Hematopoietic multipotent progenitor cell treated with erythropoietin and hydrocortisone succinate and interleukin-3 and kit ligand, for 8 days (in vitro differentiated cells): ENCODE data around the gene NCAPD3.

Experiments
- DNase-seq: peaks from one replicate; pipeline ENCODE4 v3.0.0-alpha.2; 2015

The NCAPD3 gene

GRCh38 chr11:134157451-134157850 lies 66.3 kb downstream of the NCAPD3 start:
- DNase-seq = no peak

- DNase-seq = no peak
Observed at GRCh38 chr11:134155946-134156865, 67.6 kb downstream of the NCAPD3 start.

DNA sequence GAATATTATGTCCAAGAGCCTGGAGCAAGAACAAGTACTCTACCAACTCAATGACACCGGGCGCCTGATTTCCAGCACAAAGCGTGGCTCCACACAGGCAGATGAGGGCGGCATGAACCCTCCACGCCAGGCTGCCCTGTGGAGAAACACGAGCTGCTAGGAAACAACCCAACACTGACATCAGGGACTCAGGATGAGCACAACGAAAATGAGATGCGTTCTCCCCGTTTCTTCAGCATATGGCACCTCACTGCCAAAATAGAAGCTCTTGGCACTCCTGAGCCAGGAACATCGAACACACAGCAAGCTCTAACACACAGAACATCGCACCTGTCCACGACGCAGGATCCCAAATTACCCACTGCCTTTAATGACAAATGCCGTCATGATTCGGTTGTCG lies 68.3 kb downstream of the NCAPD3 start:
- no peak for DNase-seq

- no peak for DNase-seq
Observed at GRCh38 chr11:134154441-134154840, 69.3 kb downstream of the NCAPD3 start.

- no peak for DNase-seq
Observed at GRCh38 chr11:134153147-134153905, 70.4 kb downstream of the NCAPD3 start.

DNA sequence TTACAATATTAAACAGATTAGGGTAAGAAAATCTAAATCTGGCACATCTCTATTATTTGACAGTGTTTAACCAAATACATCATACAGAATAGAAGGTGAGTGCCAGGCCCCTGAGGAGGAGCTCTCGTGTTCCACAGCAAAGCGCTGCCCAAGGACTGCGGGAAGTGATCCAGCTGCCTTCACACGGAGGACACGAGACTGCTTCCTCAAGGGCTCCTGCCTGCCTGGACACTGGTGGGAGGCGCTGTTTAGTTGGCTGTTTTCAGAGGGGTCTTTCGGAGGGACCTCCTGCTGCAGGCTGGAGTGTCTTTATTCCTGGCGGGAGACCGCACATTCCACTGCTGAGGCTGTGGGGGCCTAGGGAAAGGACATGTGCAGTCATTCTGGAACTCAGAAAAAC lies 71.1 kb downstream of the NCAPD3 start:
- DNase-seq = no peak

DNA sequence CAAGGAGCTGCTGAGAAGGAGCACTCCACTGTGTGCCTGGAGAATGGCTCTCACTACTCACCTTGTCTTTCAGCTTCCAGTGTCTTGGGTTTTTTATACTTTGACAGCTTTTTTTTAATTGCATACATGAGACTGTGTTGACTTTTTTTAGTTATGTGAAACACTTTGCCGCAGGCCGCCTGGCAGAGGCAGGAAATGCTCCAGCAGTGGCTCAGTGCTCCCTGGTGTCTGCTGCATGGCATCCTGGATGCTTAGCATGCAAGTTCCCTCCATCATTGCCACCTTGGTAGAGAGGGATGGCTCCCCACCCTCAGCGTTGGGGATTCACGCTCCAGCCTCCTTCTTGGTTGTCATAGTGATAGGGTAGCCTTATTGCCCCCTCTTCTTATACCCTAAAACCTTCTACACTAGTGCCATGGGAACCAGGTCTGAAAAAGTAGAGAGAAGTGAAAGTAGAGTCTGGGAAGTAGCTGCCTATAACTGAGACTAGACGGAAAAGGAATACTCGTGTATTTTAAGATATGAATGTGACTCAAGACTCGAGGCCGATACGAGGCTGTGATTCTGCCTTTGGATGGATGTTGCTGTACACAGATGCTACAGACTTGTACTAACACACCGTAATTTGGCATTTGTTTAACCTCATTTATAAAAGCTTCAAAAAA lies 72.6 kb downstream of the NCAPD3 start:
- DNase-seq = no peak

DNA sequence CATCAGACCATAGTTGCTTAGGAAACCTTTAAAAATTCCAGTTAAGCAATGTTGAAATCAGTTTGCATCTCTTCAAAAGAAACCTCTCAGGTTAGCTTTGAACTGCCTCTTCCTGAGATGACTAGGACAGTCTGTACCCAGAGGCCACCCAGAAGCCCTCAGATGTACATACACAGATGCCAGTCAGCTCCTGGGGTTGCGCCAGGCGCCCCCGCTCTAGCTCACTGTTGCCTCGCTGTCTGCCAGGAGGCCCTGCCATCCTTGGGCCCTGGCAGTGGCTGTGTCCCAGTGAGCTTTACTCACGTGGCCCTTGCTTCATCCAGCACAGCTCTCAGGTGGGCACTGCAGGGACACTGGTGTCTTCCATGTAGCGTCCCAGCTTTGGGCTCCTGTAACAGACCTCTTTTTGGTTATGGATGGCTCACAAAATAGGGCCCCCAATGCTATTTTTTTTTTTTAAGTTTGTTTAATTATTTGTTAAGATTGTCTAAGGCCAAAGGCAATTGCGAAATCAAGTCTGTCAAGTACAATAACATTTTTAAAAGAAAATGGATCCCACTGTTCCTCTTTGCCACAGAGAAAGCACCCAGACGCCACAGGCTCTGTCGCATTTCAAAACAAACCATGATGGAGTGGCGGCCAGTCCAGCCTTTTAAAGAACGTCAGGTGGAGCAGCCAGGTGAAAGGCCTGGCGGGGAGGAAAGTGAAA lies 73.4 kb downstream of the NCAPD3 start:
- DNase-seq = no peak

DNA sequence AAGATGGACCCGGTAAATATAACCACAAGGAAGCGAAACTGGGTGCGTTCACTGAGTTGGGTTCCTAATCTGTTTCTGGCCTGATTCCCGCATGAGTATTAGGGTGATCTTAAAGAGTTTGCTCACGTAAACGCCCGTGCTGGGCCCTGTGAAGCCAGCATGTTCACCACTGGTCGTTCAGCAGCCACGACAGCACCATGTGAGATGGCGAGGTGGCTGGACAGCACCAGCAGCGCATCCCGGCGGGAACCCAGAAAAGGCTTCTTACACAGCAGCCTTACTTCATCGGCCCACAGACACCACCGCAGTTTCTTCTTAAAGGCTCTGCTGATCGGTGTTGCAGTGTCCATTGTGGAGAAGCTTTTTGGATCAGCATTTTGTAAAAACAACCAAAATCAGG lies 74.4 kb downstream of the NCAPD3 start:
- DNase-seq = no peak

DNA sequence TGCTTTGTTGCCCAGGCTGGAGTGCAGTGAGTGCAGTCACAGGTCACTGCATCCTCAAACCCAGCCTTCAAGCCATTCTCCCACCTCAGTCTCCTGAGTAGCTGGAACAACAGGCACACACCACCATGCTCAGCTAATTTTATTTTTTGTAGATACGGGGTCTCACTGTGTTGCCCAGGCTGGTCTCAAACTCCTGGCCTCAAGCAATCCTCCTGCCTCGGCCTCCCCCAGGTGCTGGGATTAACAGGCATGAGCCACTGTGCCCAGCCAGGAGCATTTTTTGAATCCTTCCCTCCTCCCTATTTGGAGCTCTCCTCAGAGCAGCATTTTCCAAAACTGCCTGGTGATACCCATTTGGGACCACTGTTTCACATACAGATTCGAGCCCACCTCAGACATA lies 77.2 kb downstream of the NCAPD3 start:
- DNase-seq = no peak

GRCh38 chr11:134145715-134146114 lies 78.1 kb downstream of the NCAPD3 start:
- DNase-seq = no peak

DNA sequence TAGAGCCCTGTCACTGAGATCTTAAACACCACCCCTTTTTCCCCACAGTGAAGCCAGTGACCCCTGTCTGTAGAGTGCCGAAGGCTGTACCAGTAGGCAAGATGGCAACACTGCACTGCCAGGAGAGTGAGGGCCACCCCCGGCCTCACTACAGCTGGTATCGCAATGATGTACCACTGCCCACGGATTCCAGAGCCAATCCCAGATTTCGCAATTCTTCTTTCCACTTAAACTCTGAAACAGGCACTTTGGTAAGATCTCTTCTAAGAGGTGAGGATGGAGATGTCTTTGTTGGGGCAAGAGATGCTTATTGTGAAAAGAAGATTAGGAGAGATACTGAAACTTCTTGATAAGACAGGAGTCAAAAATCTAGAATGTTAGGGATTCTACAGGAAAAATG lies 79.0 kb downstream of the NCAPD3 start:
- no peak for DNase-seq

- no peak for DNase-seq
Observed at GRCh38 chr11:134143801-134144200, 80.0 kb downstream of the NCAPD3 start.

GRCh38 chr11:134142536-134142935 lies 81.2 kb downstream of the NCAPD3 start:
- no peak for DNase-seq

DNA sequence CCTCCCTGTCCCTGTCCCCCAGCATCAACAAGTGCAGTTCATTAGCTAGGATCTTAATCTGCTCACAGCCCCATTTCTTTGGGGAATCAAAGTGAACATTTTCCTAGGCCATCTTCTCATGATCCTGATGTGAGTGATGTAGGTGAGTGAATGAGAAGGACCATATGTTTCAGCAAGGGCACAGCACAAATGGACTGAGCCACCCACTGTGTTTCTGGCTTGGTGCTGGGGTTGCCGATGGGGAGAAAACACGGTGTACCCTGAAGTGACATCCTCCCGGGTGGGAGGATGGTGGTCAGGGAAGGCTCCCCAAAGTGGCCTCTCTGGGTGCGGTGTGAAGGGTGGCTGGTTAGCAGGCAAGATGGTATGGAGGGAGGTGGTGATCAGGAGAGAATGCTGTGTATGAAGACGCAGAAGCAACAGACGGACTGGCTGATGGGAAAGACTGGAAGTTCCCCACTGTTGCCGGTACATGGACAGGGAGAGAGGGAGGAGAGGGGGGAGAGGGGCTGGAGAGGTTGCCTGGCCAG lies 82.7 kb downstream of the NCAPD3 start:
- no peak for DNase-seq

DNA sequence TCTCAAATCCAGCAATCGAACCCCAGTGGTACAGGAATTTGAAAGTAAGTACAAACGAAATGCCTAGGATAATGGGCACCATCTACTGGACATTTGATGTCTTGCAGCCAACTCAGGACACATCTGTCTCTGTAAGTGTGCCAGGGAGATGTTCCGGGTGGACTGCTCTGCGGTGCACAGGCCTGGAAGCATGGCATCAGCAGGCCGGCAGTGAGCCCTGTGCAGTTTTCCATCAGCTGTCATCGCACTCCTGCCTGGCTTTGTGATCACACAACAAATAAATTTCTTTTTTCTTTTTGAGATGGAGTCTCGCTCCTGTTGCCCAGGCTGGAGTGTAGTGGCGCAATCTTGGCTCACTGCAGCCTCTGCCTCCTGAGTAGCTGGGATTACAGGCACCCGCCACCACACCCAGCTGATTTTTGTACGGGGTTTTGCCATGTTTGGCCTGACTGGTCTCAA lies 83.9 kb downstream of the NCAPD3 start:
- DNase-seq = peak; percentile 68

DNA sequence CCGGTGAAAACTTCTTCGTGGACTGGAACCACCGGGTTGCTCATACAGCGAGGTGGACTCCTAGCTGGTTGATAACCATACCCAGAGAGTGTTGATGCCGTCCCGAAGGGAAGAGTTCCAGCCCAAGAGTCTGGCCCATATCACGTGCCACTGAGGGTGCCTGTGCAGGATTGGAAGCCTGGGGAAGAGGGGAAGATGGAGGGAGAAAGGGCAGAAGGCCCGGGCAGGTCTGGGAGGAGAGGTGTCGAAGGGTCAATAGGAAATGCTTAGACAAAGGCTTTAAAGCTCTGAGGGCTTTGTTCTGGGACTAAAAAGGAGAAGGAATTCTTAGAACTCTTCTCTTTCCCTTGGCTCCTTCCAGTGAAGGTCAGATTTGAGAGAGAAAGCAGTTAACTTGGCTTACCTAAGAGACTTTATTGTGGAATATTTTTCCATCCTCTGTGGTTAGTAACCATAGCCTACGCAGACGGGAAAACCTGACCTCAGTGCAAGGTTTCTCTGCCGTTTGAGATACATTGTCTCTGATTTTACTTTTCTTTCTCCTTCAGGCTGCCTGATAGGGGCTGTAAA lies 84.4 kb downstream of the NCAPD3 start:
- DNase-seq = no peak

DNA sequence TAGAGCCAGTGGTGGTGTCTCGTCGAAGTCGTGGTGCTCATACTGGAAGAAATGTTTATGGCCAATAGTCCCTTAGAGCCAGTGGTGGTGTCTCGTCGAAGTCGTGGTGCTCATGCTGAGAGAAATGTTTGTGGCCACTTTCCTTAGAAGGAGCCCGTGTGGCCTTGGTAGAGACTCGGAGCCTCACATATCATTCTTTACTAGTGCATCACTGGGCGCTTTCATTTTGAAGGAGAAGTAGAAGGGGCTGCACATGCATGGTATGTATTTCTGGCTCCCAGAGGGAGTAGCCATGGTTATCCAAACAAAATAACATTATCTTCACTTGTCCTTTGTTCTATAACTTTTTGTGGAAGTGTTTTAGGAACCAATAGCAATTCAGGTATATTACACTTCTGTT lies 85.4 kb downstream of the NCAPD3 start:
- no peak for DNase-seq

DNA sequence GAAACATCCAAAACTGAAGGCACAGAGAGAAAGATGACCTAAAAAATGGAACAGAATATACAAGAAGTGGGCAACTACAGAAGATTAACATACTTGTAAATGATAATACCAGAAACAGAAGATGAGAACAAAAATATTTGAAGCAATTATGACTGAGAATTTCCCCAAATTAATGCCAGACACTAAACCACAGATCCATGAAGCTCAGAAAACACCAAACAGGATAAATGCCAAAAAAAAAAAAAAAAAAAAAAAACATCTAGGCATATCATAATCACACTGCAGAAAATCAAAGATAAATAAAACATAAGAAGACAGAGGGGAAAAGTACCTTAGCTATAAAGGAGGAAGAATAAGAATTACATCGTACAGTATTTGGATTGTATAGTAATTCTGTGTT lies 89.6 kb downstream of the NCAPD3 start:
- no peak for DNase-seq

DNA sequence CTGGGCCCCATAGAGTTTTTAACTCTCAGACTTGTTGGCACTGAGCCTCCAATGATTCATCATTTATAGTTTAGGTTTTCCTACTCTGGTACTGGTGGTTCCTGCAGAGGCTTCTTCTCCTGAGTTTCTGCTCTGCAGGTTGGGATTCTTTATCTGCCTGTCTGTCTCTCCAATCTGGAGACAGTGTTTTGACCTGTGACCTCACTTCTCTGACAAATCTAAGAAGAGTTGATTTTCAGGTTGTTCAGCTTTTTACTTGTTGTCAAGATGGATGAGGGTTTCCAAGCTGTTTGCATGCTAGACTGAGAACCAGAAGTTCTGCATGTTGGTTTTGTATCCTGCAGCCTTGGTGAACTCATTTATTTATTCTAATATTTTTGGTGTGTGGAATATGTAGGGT lies 91.0 kb downstream of the NCAPD3 start:
- DNase-seq = no peak

- no peak for DNase-seq
Observed at GRCh38 chr11:134131628-134132244, 92.0 kb downstream of the NCAPD3 start.
